Smooth muscle cell (in vitro differentiated cells): ENCODE data around the gene CACNB4. TPM values are rescaled to one million over a fixed set of nuclear protein-coding genes. Genes with fewer than 3 reads are reported as not detected.

Source experiments
- DNase-seq: peaks from one replicate; lab custom pipeline; 2025; ENCODE audit not compliant: unreplicated experiment; lab: John Stamatoyannopoulos, UW
- H2AFZ ChIP-seq: fragments of 200-600 bp; sonication (generic); 2 replicates; pipeline ENCODE4 v1.6.0; 2016; ENCODE audit warnings: antibody characterized with exemption, low read depth, mild to moderate bottlenecking
- H3F3A ChIP-seq: fragments of 200-600 bp; sonication (generic); 2 replicates; pipeline ENCODE4 v1.6.0; 2017; ENCODE audit warnings: antibody characterized with exemption, low read depth
- H3K27ac ChIP-seq: fragments of 200-600 bp; sonication (generic); 2 replicates; pipeline ENCODE4 v1.5.1; 2016; ENCODE audit warnings: low read depth, mild to moderate bottlenecking
- H3K27me3 ChIP-seq: fragments of 200-600 bp; sonication (generic); 2 replicates; pipeline ENCODE4 v1.6.1; 2016; ENCODE audit warnings: low read depth, mild to moderate bottlenecking
- H3K36me3 ChIP-seq: fragments of 200-600 bp; sonication (generic); 2 replicates; pipeline ENCODE4 v1.5.1; 2016; ENCODE audit warnings: low read depth
- H3K4me1 ChIP-seq: fragments of 200-600 bp; sonication (generic); 2 replicates; pipeline ENCODE4 v1.5.1; 2016; ENCODE audit warnings: low read depth
- H3K4me2 ChIP-seq: fragments of 200-600 bp; sonication (generic); 2 replicates; pipeline ENCODE4 v1.6.0; 2016; ENCODE audit warnings: mild to moderate bottlenecking
- H3K4me3 ChIP-seq: fragments of 200-600 bp; sonication (generic); 2 replicates; pipeline ENCODE4 v1.5.1; 2016; ENCODE audit warnings: mild to moderate bottlenecking
- H3K79me2 ChIP-seq: fragments of 200-600 bp; sonication (generic); 2 replicates; pipeline ENCODE4 v1.6.0; 2016; ENCODE audit warnings: low read depth, mild to moderate bottlenecking
- H3K9ac ChIP-seq: fragments of 200-600 bp; sonication (generic); 2 replicates; pipeline ENCODE4 v1.6.0; 2016; ENCODE audit warnings: low read depth
- H3K9me3 ChIP-seq: fragments of 200-600 bp; sonication (generic); replicated peaks from 2 replicates; pipeline ENCODE4 v1.5.1; 2016; ENCODE audit warnings: low read depth
- H4K20me1 ChIP-seq: fragments of 200-600 bp; sonication (generic); 2 replicates; pipeline ENCODE4 v1.6.0; 2016; ENCODE audit warnings: low read depth
- CTCF ChIP-seq: fragments of 200-600 bp; sonication (generic); IDR thresholded peaks from 2 replicates; pipeline ENCODE4 v1.5.1; 2017; ENCODE audit warnings: borderline replicate concordance, mild to moderate bottlenecking, antibody characterized with exemption; ENCODE audit not compliant: insufficient read depth, poor library complexity, severe bottlenecking
- WGBS: methylation state at CpG from one replicate; pipeline ENCODE4 v1.1.7; 2016; ENCODE audit warnings: low lambda C conversion rate; 5-methylcytosine and 5-hydroxymethylcytosine counted together
- polyA plus RNA-seq: library from polyadenylated mRNA; unstranded; fragments of >200 nt; fragmentation: Nextera tagmentation; extraction: Ambion mirVana; gene quantifications from 2 replicates; pipeline ENCODE4 v1.2.1, GENCODE V29; 2016
- total RNA-seq: library from RNA; depleted of rRNA; stranded (reverse); fragments of >200 nt; gene quantifications from 2 replicates; pipeline ENCODE4 v1.2.3, GENCODE V29; 2014

The CACNB4 gene
- total and polyA plus RNA-seq, 2 experiments from 2014 or later: 0.06 to 1.4 TPM

- no peak overlapping the region for H3K9ac ChIP-seq
- no peak for DNase-seq
- no peak overlapping the region for H3K4me2 ChIP-seq
- no peak overlapping the region for H3K27ac ChIP-seq
- no peak for TF ChIP-seq CTCF
- H3K4me1 ChIP-seq: no peaks in the 10 kb centered on the region
- H3K36me3 ChIP-seq: no peaks in the 10 kb centered on the region
- H3F3A ChIP-seq: no peaks in the 10 kb centered on the region
- H3K4me3 ChIP-seq: no peak overlapping the region
- no peaks in the 10 kb centered on the region for H3K9me3 ChIP-seq
- H3K79me2 ChIP-seq: no peaks in the 10 kb centered on the region
- H2AFZ ChIP-seq: no peak overlapping the region
- WGBS: 78% methylated on average over 3 of the region's 3 CpGs
- peaks cover 9% of the 10 kb centered on the region for H3K27me3 ChIP-seq
- no peaks in the 10 kb centered on the region for H4K20me1 ChIP-seq
These were observed 260.9 kb downstream of the CACNB4 start for GRCh38 chr2:151837926-151838325.

GRCh38 chr2:151833984-151834383, 264.9 kb downstream of the CACNB4 start:
- TF ChIP-seq CTCF: no peak

GRCh38 chr2:151830961-151831360, 267.9 kb downstream of the CACNB4 start:
- Histone ChIP-seq H2AFZ (no peak overlapping the region), H4K20me1 (peaks cover 13% of the 10 kb centered on the region)
- WGBS: 94% methylated on average over 2 of the region's 2 CpGs

More at GRCh38 chr2:151833984-151834383, 264.9 kb downstream of the CACNB4 start:
- no peak for DNase-seq
- no peak overlapping the region for H3K4me3 ChIP-seq
- no peaks in the 10 kb centered on the region for H4K20me1 ChIP-seq
- H3K27me3 ChIP-seq: peaks cover 9% of the 10 kb centered on the region
- no peak overlapping the region for H3K9ac ChIP-seq
- no peak overlapping the region for H3K4me2 ChIP-seq
- H3F3A ChIP-seq: no peaks in the 10 kb centered on the region
- no peaks in the 10 kb centered on the region for H3K36me3 ChIP-seq
- H3K27ac ChIP-seq: no peak overlapping the region
- no peaks in the 10 kb centered on the region for H3K79me2 ChIP-seq
- H3K4me1 ChIP-seq: no peaks in the 10 kb centered on the region
- H2AFZ ChIP-seq: no peak overlapping the region
- WGBS: 88% methylated on average over 3 of the region's 3 CpGs
- no peaks in the 10 kb centered on the region for H3K9me3 ChIP-seq

More at GRCh38 chr2:151830961-151831360, 267.9 kb downstream of the CACNB4 start:
- TF ChIP-seq CTCF: no peak
- no peak overlapping the region for H3K9ac ChIP-seq
- no peak overlapping the region for H3K4me2 ChIP-seq
- peaks cover 23% of the 10 kb centered on the region for H3K79me2 ChIP-seq
- H3K36me3 ChIP-seq: no peaks in the 10 kb centered on the region
- no peaks in the 10 kb centered on the region for H3K27me3 ChIP-seq
- no peaks in the 10 kb centered on the region for H3K9me3 ChIP-seq
- peaks cover 9% of the 10 kb centered on the region for H3K4me1 ChIP-seq
- no peak overlapping the region for H3K27ac ChIP-seq
- no peak for DNase-seq
- H3F3A ChIP-seq: no peaks in the 10 kb centered on the region
- no peak overlapping the region for H3K4me3 ChIP-seq
